GM19351 (cell line): Measurements from ENCODE around the gene HSPG2.

Experiments used
- ATAC-seq: cut with Tn5 transposase; IDR thresholded peaks from one replicate; pipeline ENCODE4 v1.9.1; 2021; ENCODE audit warnings: mild to moderate bottlenecking, moderate library complexity; ENCODE audit not compliant: unreplicated experiment

Gene HSPG2

GRCh38 chr1:21774835-21775549 lies 162.1 kb downstream of the HSPG2 start:
- no peak for ATAC-seq

GRCh38 chr1:21773585-21773984 lies 163.5 kb downstream of the HSPG2 start:
- ATAC-seq: no peak
